ENCODE data around the gene SPHKAP.

SPHKAP gene

DNA sequence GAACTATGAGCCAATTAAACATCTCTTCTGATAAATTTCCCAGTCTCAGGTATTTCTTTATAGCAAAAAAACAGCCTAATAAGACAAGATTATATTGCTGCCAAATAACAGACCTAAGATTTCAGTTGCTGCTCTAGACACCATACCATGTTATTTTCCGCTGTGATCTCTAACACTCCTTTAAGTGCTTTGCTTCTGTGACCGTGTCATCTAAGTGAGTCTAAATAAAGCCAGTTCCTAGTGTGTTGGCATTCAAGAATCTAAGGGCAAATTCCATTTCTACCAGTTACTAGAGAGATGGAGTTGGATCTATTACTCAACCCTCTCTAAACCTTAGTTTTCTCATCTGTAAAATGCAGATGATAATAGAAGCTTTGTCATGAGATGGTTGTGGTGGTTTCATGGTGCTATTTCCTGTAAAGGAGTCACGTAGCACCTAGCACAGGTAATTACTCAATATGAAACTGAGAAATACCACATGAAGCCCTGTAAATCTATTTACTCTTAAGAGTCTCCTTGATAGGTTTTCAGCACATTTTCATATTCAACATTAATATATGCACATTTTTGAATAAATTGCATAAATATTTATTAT, 40.5 kb downstream of the SPHKAP start:
- Histone ChIP-seq H3K9me3 (no peaks in the 10 kb centered on the region), H3K27ac (no peak overlapping the region), H3K36me3 (no peaks in the 10 kb centered on the region), H3K4me3 (no peak overlapping the region), H3K4me1 (no peaks in the 10 kb centered on the region), H3K27me3 (no peaks in the 10 kb centered on the region)
- TF ChIP-seq, protein P1, sequence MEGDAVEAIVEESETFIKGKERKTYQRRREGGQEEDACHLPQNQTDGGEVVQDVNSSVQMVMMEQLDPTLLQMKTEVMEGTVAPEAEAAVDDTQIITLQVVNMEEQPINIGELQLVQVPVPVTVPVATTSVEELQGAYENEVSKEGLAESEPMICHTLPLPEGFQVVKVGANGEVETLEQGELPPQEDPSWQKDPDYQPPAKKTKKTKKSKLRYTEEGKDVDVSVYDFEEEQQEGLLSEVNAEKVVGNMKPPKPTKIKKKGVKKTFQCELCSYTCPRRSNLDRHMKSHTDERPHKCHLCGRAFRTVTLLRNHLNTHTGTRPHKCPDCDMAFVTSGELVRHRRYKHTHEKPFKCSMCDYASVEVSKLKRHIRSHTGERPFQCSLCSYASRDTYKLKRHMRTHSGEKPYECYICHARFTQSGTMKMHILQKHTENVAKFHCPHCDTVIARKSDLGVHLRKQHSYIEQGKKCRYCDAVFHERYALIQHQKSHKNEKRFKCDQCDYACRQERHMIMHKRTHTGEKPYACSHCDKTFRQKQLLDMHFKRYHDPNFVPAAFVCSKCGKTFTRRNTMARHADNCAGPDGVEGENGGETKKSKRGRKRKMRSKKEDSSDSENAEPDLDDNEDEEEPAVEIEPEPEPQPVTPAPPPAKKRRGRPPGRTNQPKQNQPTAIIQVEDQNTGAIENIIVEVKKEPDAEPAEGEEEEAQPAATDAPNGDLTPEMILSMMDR (IDR thresholded peaks at IDR 0.05), result no peak
- no peak for DNase-seq
- intact Hi-C loops (cut with DNase I; ENCODE audit: low total_unique reads), result no loop called here

DNA sequence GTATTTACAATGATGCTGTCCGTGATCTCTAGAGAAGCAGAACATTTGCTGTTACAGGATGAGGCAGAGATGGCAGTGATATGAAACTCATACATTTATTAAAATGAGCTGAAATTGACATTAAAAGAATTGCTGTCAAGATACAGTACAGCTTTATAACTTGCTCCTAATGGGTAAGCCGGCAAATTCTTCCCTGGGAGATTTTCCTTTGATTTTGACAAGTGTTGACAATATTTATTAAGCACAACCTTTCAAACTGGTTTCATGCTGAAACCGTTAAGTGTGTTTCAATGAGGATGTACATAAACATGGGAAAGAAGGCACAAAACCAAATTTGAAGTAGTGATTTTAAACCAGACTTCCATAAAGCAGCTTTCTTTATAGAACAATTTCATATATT, 45.5 kb downstream of the SPHKAP start:
- intact Hi-C loops (cut with DNase I; ENCODE audit: low total_unique reads), result no loop called here
- DNase-seq, result no peak
- Histone ChIP-seq H3K9me3 (no peaks in the 10 kb centered on the region), H3K27ac (no peak overlapping the region), H3K4me3 (no peak overlapping the region), H3K36me3 (no peaks in the 10 kb centered on the region), H3K4me1 (no peaks in the 10 kb centered on the region), H3K27me3 (no peaks in the 10 kb centered on the region)
- TF ChIP-seq, protein P1 (IDR thresholded peaks at IDR 0.05), result no peak

DNA sequence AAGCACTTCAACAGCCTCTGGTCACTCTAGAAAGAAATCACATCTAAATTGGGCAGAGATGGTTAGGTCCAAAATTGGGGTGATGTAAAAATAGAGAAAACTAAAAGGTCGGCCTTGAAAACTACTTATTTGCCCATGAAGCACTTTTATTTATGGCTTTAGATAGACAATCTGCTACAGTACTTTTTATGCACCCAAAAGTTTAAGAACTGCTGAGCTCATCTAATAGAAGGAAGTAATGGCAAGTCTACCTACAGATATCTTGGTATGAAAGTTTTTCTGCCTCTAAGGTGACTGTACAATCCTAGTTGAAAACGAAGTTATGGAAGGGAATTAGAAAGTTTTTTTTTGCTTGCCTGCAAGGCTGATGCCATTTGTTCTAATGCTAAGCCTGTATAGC, 46.2 kb downstream of the SPHKAP start:
- Histone ChIP-seq H3K4me1 (no peaks in the 10 kb centered on the region), H3K36me3 (no peaks in the 10 kb centered on the region), H3K27me3 (no peaks in the 10 kb centered on the region), H3K4me3 (no peak overlapping the region), H3K9me3 (no peaks in the 10 kb centered on the region), H3K27ac (no peak overlapping the region)
- no peak for DNase-seq
- intact Hi-C loops (cut with DNase I; ENCODE audit: low total_unique reads), result no loop called here
- TF ChIP-seq, protein P1 (IDR thresholded peaks at IDR 0.05), result no peak

DNA sequence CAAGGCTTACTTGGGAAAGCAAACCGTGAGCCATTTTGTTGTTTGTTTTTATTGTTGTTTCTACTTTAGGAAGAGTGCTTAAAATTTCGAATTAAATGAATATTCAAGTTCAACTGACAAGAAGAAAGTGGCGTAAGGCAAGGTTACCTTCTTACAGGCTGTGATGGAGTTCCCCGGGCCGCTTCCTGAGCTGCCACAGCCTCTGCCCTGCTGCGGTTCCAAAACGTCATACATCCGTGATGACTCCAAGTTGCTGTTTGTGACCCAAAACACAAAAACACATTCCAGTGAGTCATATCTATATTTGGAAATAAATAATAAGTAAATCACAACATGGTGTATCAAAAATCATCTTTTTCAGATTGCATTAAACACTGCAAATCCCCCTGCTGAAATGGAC, 49.7 kb downstream of the SPHKAP start:
- Histone ChIP-seq H3K4me3 (no peak overlapping the region), H3K27ac (no peak overlapping the region), H3K4me1 (no peaks in the 10 kb centered on the region), H3K9me3 (no peaks in the 10 kb centered on the region), H3K27me3 (no peaks in the 10 kb centered on the region), H3K36me3 (no peaks in the 10 kb centered on the region)
- intact Hi-C loops (cut with DNase I; ENCODE audit: low total_unique reads), result no loop called here
- DNase-seq, result no peak
- TF ChIP-seq, protein P1 (IDR thresholded peaks at IDR 0.05), result no peak

DNA sequence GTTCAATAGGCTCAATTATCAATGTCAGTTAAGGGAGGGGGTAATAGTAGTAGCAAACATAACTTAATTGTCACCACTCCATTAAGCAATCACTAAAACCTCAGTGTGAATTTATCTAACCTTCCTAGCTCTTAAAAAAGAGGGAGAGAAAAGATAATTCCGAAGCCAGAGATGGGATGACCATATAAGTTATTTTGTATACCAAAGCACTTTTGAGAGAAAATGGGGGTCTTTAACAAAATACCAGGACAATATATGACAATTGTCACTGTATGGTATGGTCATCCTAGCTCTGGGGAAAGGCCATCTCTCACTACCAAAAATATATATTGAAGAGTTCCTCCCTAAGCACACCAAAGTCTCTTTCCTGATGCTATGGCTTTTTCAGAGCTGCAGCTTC, 55.1 kb downstream of the SPHKAP start:
- intact Hi-C loops (cut with DNase I; ENCODE audit: low total_unique reads), result no loop called here
- TF ChIP-seq, protein P1 (IDR thresholded peaks at IDR 0.05), result no peak
- Histone ChIP-seq H3K27ac (no peak overlapping the region), H3K36me3 (no peaks in the 10 kb centered on the region), H3K4me1 (no peaks in the 10 kb centered on the region), H3K9me3 (no peaks in the 10 kb centered on the region), H3K27me3 (no peaks in the 10 kb centered on the region), H3K4me3 (no peak overlapping the region)
- DNase-seq, result no peak

DNA sequence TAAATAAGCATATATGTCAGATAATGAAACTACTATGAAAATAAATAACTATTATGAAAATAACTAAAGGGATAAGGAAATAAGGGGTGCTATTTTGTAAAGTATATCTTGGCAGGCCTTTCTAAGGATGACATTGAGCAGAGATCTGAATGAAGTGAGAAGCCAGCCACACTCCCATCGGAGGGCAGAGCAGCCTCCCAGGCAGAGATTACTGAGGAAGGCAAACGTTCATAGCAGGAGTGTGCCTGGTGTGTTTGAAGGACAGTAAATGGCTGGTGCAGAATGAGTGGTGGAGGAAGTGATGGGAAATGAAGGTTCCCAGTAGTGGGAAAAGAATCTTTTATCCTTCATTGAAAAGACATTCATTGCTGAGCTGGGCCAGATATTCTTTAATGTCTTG, 62.5 kb downstream of the SPHKAP start:
- H3K9me3 ChIP-seq, result no peaks in the 10 kb centered on the region
- no peaks in the 10 kb centered on the region for H3K36me3 ChIP-seq
- intact Hi-C loops (cut with DNase I; ENCODE audit: low total_unique reads), result no loop called here
- H3K4me3 ChIP-seq, result no peak overlapping the region
- no peaks in the 10 kb centered on the region for H3K4me1 ChIP-seq
- no peak for DNase-seq
- no peak overlapping the region for H3K27ac ChIP-seq
- TF ChIP-seq, protein P1 (IDR thresholded peaks at IDR 0.05), result no peak
- H3K27me3 ChIP-seq, result no peaks in the 10 kb centered on the region

All from tibial artery (tissue), 4 donors.